GM10266 (cell line): Measurements from ENCODE around the gene KNDC1.

Experiments used
- DNase-seq: peaks from one replicate; pipeline ENCODE4 v3.0.0; 2012; ENCODE audit errors: extremely low spot score
- TF ChIP-seq, protein P1 (sequence below): IDR thresholded peaks from 2 replicates; pipeline ENCODE4 v1.5.1; 2012; ENCODE audit warnings: mild to moderate bottlenecking, low read depth; ENCODE audit not compliant: control insufficient read depth, insufficient read depth; ENCODE audit errors: missing control alignments

The KNDC1 gene

DNA sequence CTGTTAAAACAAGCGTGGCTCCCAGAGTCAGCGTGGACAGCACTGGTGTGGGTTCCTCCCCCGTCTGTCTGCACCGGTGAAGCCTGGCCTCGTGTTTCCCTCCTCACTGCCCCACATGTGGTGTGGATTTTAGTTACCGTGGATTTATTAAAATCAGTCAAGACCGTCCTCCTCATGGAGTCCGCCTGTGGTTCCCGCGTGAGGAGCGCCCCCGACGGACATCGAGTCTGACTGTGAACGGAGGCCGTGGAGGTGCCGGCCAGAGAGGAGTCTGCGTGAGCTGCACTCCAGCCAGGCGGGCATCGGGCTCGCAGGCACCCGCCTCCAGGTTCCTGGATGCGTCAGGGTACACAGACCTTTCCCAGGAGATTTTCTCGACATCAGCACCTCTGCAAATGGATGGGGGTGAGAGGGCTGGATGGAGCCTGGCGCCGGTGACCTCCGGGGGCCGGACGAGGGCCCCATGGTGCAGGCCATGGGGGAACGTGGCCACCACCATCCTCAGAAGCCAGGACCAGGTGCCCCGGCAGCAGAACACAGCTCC is 43.7 kb downstream of the KNDC1 start:
- DNase-seq: no peak
- TF ChIP-seq, protein P1, sequence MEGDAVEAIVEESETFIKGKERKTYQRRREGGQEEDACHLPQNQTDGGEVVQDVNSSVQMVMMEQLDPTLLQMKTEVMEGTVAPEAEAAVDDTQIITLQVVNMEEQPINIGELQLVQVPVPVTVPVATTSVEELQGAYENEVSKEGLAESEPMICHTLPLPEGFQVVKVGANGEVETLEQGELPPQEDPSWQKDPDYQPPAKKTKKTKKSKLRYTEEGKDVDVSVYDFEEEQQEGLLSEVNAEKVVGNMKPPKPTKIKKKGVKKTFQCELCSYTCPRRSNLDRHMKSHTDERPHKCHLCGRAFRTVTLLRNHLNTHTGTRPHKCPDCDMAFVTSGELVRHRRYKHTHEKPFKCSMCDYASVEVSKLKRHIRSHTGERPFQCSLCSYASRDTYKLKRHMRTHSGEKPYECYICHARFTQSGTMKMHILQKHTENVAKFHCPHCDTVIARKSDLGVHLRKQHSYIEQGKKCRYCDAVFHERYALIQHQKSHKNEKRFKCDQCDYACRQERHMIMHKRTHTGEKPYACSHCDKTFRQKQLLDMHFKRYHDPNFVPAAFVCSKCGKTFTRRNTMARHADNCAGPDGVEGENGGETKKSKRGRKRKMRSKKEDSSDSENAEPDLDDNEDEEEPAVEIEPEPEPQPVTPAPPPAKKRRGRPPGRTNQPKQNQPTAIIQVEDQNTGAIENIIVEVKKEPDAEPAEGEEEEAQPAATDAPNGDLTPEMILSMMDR: no peak

DNA sequence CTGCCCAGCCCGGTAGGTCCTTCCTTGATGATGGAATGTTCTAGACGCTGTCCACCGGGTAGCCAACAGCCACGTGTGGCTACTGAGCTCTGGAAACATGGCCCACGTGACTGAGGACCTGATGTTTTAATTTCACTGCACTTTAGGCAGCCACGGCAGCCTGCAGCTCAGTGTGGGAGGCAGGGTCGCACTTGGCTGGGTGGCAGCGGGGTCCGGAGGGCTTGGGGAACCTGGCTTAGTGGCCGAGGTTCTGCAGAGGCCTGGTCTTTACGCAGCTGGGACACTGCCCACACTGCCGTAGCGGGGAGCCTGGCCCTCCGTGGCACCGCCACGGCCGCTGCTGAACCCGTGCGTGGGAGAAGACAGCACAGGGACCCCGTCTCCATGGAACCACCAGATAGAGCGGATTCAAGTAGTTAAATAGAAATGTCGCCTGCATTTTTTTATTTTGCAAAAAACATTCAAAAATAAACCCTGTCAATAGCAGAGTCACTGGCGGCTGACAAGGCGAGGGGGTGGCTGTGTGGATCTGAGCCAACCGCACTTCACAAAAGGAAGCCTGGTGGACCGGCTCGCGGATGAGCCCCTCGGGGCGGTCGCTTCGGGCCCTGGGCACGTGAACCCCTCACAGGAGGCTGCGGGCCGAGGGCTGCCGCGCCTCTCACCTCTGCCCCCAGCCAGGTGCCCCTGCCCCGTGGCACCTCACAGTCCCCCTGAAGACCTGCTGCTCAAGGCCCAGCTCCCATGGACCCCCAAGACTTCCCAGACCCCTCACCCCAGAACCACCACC is 44.4 kb downstream of the KNDC1 start:
- TF ChIP-seq, protein P1: no peak
- DNase-seq: no peak

DNA sequence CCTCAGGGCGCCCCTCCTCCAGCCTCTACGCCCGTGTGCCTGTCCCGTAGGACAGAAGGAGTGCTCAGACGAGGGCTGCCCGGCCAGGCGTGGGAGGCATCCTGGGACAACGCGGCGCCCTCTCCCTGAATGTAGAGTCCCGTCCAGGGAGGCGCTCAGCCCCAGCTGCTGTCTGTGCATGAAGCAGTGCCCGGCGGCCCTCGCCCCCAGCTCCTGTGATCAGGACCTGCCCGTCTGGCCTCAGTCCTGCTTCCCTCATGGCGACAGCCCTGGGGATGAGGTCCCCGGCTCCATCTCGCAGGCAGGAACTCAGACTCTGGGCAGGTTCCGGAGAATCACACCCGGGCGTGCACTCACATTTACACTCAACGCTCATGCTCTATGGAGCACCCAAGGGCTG is 45.1 kb downstream of the KNDC1 start:
- no peak for DNase-seq
- TF ChIP-seq, protein P1: no peak

DNA sequence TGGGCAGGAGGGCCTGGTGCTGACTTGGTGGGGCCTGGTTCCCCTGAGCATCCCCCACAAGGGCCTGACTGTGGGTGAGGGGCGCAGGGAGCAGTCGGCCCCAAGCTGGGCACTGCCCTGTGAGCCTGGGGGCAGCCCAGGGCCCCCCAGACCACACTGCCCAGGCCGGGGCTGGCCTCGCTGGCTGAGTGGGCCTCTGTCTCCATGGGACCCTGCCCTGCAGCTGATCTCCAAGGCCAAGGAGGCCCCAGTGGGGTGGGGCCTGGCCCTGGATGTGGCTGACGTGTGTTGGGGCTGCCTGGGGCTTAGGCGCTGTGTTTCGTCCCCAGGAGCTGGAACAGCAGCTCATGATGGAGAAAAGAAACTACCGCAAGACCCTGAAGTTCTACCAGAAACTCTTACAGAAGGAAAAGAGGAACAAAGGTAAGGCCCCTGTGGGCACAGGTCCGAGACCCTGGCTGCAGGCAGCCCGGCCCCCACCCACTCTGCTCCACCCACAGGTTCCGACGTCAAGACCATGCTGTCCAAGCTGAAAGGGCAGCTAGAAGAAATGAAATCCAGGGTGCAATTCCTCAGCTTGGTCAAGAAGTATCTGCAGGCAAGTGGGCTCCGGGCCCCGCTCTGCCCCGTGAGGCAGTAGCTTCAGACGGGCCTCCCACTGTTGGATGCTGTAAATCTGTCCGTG is 46.5 kb downstream of the KNDC1 start:
- no peak for DNase-seq
- TF ChIP-seq, protein P1: no peak

DNA sequence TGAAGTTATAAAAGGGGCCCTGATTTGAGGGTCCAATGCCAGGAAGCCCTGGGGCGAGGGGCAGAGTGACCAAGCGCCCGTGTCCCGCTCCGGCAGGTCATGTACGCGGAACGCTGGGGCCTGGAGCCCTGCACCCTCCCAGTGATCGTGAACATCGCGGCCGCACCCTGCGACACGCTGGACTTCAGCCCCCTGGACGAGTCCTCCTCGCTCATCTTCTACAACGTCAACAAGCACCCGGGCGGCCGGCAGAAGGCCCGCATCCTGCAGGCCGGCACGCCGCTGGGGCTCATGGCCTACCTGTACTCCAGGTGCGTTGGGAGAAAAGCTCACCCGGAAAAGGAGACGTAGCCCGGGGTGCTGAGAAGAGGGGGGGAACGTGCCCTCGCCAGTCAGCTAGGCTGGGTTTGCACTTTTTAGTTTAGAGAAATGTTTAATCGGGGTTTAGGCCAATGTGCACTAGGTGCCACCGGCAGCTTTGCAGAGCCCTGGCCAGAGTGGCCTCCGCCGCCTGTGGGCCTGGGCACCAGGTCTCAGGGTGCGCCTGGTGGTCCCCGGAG is 47.1 kb downstream of the KNDC1 start:
- DNase-seq: no peak
- TF ChIP-seq, protein P1: no peak

DNA sequence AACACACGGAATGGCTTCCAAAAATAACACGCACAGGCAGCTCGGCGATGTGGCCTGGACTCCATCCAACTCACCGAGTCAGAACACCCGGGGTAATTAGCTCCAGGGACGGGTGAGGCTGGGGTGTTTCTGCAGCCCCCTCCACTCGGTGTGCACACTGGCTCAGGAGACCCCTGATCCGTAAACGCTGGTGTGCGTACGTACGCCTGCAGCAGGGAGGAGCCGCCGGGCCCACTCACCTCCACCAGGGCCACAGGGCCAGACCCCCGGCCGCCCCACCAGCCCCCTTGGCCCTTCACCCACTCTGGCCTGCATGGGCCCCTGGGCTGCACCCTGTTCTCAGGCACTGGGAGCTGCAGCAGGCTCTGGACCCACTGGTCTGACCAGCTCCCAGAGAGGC is 47.6 kb downstream of the KNDC1 start:
- TF ChIP-seq, protein P1: no peak
- no peak for DNase-seq

DNA sequence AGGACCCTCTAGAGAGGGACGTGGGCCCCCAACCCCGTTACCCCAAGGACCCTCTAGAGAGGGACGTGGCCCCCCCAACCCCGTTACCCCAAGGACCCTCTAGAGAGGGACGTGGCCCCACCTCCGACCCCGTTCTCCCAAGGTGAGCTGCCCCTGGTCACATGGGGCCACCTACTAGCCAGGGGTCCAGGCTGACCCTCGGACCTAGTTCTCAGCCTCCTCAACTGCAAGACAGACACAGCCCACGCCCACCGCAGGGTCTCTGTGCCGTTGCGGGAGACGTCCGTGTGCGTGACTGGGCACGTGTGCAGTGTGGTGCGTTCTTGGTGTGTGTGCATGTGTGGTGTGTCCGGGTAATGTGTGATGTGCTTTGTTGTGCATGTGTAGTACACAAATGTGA is 48.4 kb downstream of the KNDC1 start:
- no peak for DNase-seq
- TF ChIP-seq, protein P1: no peak
